Measurements from ENCODE around the gene S100A2.
A peak's percentile ranks its signal among the peaks of the same experiment; 100 is the strongest.

Gene S100A2

GRCh38 chr1:153573351-153573750, 7.7 kb upstream of the S100A2 start:
- DNase-seq (ENCODE audit: low read depth in 2 of 2), result peak in 1 of 2 donors; percentile 57
- H3K4me3 ChIP-seq (replicated peaks in 1 of 2; ENCODE audit: low read depth in 2 of 2, low read length in 2 of 2), result no peak overlapping the region
- TF ChIP-seq CTCF (IDR thresholded peaks at IDR 0.05; ENCODE audit: low read depth, low read length), result no peak

- no peak overlapping the region for H3K4me3 ChIP-seq (replicated peaks in 1 of 2; ENCODE audit: low read depth in 2 of 2, low read length in 2 of 2)
- peak; percentile 86 to 89 for DNase-seq (ENCODE audit: low read depth in 2 of 2)
- TF ChIP-seq CTCF (IDR thresholded peaks at IDR 0.05; ENCODE audit: low read depth, low read length), result peak; percentile 94
Observed at GRCh38 chr1:153572569-153573015, 6.9 kb upstream of the S100A2 start.

- no peak for DNase-seq (ENCODE audit: low read depth in 2 of 2)
- TF ChIP-seq CTCF (IDR thresholded peaks at IDR 0.05; ENCODE audit: low read depth, low read length), result no peak
- H3K4me3 ChIP-seq (replicated peaks in 1 of 2; ENCODE audit: low read depth in 2 of 2, low read length in 2 of 2), result no peak overlapping the region
Observed at GRCh38 chr1:153571706-153572105, 6.1 kb upstream of the S100A2 start.

- no peak for TF ChIP-seq CTCF (IDR thresholded peaks at IDR 0.05; ENCODE audit: low read depth, low read length)
- DNase-seq (ENCODE audit: low read depth in 2 of 2), result no peak
- H3K4me3 ChIP-seq (replicated peaks in 1 of 2; ENCODE audit: low read depth in 2 of 2, low read length in 2 of 2), result no peak overlapping the region
Observed at GRCh38 chr1:153570874-153571273, 5.2 kb upstream of the S100A2 start.

GRCh38 chr1:153569465-153569864, 3.8 kb upstream of the S100A2 start:
- H3K4me3 ChIP-seq (replicated peaks in 1 of 2; ENCODE audit: low read depth in 2 of 2, low read length in 2 of 2), result no peak overlapping the region
- DNase-seq (ENCODE audit: low read depth in 2 of 2), result no peak
- TF ChIP-seq CTCF (IDR thresholded peaks at IDR 0.05; ENCODE audit: low read depth, low read length), result no peak

GRCh38 chr1:153568367-153569099, 2.9 kb upstream of the S100A2 start:
- peak; percentile 97 for TF ChIP-seq CTCF (IDR thresholded peaks at IDR 0.05; ENCODE audit: low read depth, low read length)
- no peak overlapping the region for H3K4me3 ChIP-seq (replicated peaks in 1 of 2; ENCODE audit: low read depth in 2 of 2, low read length in 2 of 2)
- peak; percentile 90 to 91 for DNase-seq (ENCODE audit: low read depth in 2 of 2)
